GM23338 (cell line): ENCODE data around the gene RPGRIP1L. TPM values are rescaled to one million over a fixed set of nuclear protein-coding genes. Genes with fewer than 3 reads are reported as not detected.

Source experiments
- ATAC-seq: fragments of 200-7000 bp; cut with Tn5 transposase; 3 replicates; pipeline ENCODE4 v1.9.1; 2020
- DNase-seq: peaks from one replicate; pipeline ENCODE4 v3.0.0-alpha.2; 2015; ENCODE audit warnings: low spot score
- H2AFZ ChIP-seq: fragments of 200-600 bp; sonication (generic); 2 replicates; pipeline ENCODE4 v1.8.0; 2016; ENCODE audit warnings: antibody characterized with exemption, mild to moderate bottlenecking, moderate library complexity
- H3F3A ChIP-seq: fragments of 200-600 bp; sonication (generic); replicated peaks from 2 replicates; pipeline ENCODE4 v1.8.0; 2017; ENCODE audit warnings: antibody characterized with exemption, mixed run types, low read depth
- H3K27ac ChIP-seq: fragments of 200-600 bp; sonication (generic); 2 replicates; pipeline ENCODE4 v1.6.1; 2016; ENCODE audit warnings: low read depth
- H3K27me3 ChIP-seq: fragments of 200-600 bp; sonication (generic); 2 replicates; pipeline ENCODE4 v1.8.0; 2016; ENCODE audit warnings: mild to moderate bottlenecking, mixed run types, moderate library complexity; ENCODE audit not compliant: insufficient read depth
- H3K36me3 ChIP-seq: fragments of 200-600 bp; sonication (generic); 2 replicates; pipeline ENCODE4 v1.8.0; 2016; ENCODE audit warnings: mild to moderate bottlenecking; ENCODE audit not compliant: insufficient read depth
- H3K4me1 ChIP-seq: fragments of 200-600 bp; sonication (generic); 2 replicates; pipeline ENCODE4 v1.8.0; 2016; ENCODE audit warnings: mild to moderate bottlenecking, moderate library complexity; ENCODE audit not compliant: insufficient read depth
- H3K4me2 ChIP-seq: fragments of 200-600 bp; sonication (generic); 2 replicates; pipeline ENCODE4 v1.7.1; 2017; ENCODE audit warnings: mixed run types
- H3K4me3 ChIP-seq: fragments of 200-600 bp; sonication (generic); 2 replicates; pipeline ENCODE4 v1.6.1; 2016; ENCODE audit warnings: mixed run types
- H3K79me2 ChIP-seq: fragments of 200-600 bp; sonication (generic); replicated peaks from 2 replicates; pipeline ENCODE4 v1.8.0; 2017; ENCODE audit warnings: mild to moderate bottlenecking; ENCODE audit not compliant: insufficient read depth
- H3K9me2 ChIP-seq: fragments of 200-600 bp; sonication (generic); 2 replicates; pipeline ENCODE4 v1.8.0; 2017; ENCODE audit not compliant: insufficient read depth
- H4K20me1 ChIP-seq: fragments of 200-600 bp; sonication (generic); replicated peaks from 2 replicates; pipeline ENCODE4 v1.8.0; 2017; ENCODE audit warnings: mild to moderate bottlenecking; ENCODE audit not compliant: insufficient read depth
- H3K27ac Mint-ChIP-seq: 2 replicates; pipeline ENCODE4 v1.8.0; 2020; ENCODE audit warnings: inconsistent platforms, mild to moderate bottlenecking, moderate library complexity, mixed read lengths
- H3K27me3 Mint-ChIP-seq: 3 replicates; pipeline ENCODE4 v1.8.0; 2022; ENCODE audit warnings: low read depth, mild to moderate bottlenecking, moderate library complexity, mixed read lengths, inconsistent platforms; ENCODE audit not compliant: insufficient read depth, poor library complexity
- H3K36me3 Mint-ChIP-seq: 3 replicates; pipeline ENCODE4 v1.8.0; 2021; ENCODE audit warnings: low read depth, mild to moderate bottlenecking, inconsistent platforms, moderate library complexity, mixed read lengths
- H3K4me1 Mint-ChIP-seq: 3 replicates; pipeline ENCODE4 v1.8.0; 2020; ENCODE audit warnings: mild to moderate bottlenecking, inconsistent platforms, mixed read lengths
- H3K4me3 Mint-ChIP-seq: 3 replicates; pipeline ENCODE4 v1.8.0; 2021; ENCODE audit warnings: moderate library complexity, mild to moderate bottlenecking, inconsistent platforms, mixed read lengths
- H3K9me3 Mint-ChIP-seq: 3 replicates; pipeline ENCODE4 v1.8.0; 2020; ENCODE audit warnings: moderate library complexity, mild to moderate bottlenecking, inconsistent platforms, mixed read lengths
- CREB1 ChIP-seq: fragments of 250-450 bp; sonication (Bioruptor Pico); IDR thresholded peaks from 2 replicates; pipeline ENCODE4 v1.5.0; 2020; ENCODE audit warnings: low read depth, mild to moderate bottlenecking, moderate library complexity
- CTCF ChIP-seq, 2 experiments: fragments of 200-600 bp in 1 of 2; sonication (generic) in 1 of 2; conservative IDR thresholded peaks; 2 replicates each; pipeline versions ENCODE4 v1.5.1 to v1.6.1; 2016 to 2017; ENCODE audit warnings: antibody characterized with exemption in 2 of 2, low read depth in 2 of 2, mild to moderate bottlenecking in 2 of 2, moderate library complexity in 1 of 2
- ETS1 ChIP-seq: IDR thresholded peaks from 2 replicates; pipeline ENCODE4 v1.6.1; 2016; ENCODE audit warnings: antibody characterized with exemption
- EZH2 ChIP-seq: fragments of 200-600 bp; sonication (generic); IDR thresholded peaks from one replicate; pipeline ENCODE4 v1.8.0; 2017; ENCODE audit warnings: antibody characterized with exemption, mild to moderate bottlenecking, low read depth; ENCODE audit not compliant: unreplicated experiment
- EZH2phosphoT487 ChIP-seq: fragments of 200-600 bp; sonication (generic); IDR thresholded peaks from one replicate; pipeline ENCODE4 v1.8.1; 2018; ENCODE audit warnings: antibody characterized with exemption; ENCODE audit not compliant: unreplicated experiment
- JUNB ChIP-seq: IDR thresholded peaks from one replicate; pipeline ENCODE4 v1.6.1; 2016; ENCODE audit warnings: antibody characterized with exemption; ENCODE audit not compliant: unreplicated experiment
- NANOG ChIP-seq: IDR thresholded peaks from 2 replicates; pipeline ENCODE4 v1.6.1; 2016; ENCODE audit warnings: antibody characterized with exemption, borderline replicate concordance
- POLR2AphosphoS5 ChIP-seq: IDR thresholded peaks from 2 replicates; pipeline ENCODE4 v1.6.1; 2016; ENCODE audit warnings: antibody characterized with exemption, low read depth
- STAT1 ChIP-seq: IDR thresholded peaks from one replicate; pipeline ENCODE4 v1.6.1; 2016; ENCODE audit warnings: antibody characterized with exemption; ENCODE audit not compliant: unreplicated experiment
- ZNF114 ChIP-seq: fragments of 250-450 bp; sonication (Bioruptor Pico); IDR thresholded peaks from 2 replicates; pipeline ENCODE4 v1.5.0; 2020; ENCODE audit warnings: mild to moderate bottlenecking, moderate library complexity
- ZNF331 ChIP-seq: fragments of 250-450 bp; sonication (Bioruptor Pico); IDR thresholded peaks from 2 replicates; pipeline ENCODE4 v1.5.0; 2020; ENCODE audit warnings: low read depth, mild to moderate bottlenecking, moderate library complexity
- ZNF462 ChIP-seq: fragments of 250-450 bp; sonication (Bioruptor Pico); IDR thresholded peaks from 2 replicates; pipeline ENCODE4 v1.5.0; 2020; ENCODE audit warnings: mild to moderate bottlenecking, moderate library complexity
- polyA plus RNA-seq: library from polyadenylated mRNA; unstranded; fragments of >200 nt; fragmentation: Nextera tagmentation; extraction: Ambion mirVana; gene quantifications from 2 replicates; pipeline ENCODE4 v1.2.1, GENCODE V29; 2016
- total RNA-seq: library from RNA; depleted of rRNA; stranded (reverse); fragments of >200 nt; shearing (Covaris generic); gene quantifications from 2 replicates; pipeline ENCODE4 v1.2.3, GENCODE V29; 2014
- TF ChIP-seq, protein P1 (sequence below): IDR thresholded peaks from one replicate; pipeline ENCODE4 v1.6.1; 2018; ENCODE audit warnings: antibody characterized with exemption; ENCODE audit not compliant: unreplicated experiment

The RPGRIP1L gene
- total and polyA plus RNA-seq, 2 experiments from 2014 or later = 11.4 to 21.3 TPM

GRCh38 chr16:53611179-53611696, 92.4 kb downstream of the RPGRIP1L start:
- TF ChIP-seq ETS1 (no peak), STAT1 (no peak), CREB1 (CRISPR knock-in tag) (no peak), NANOG (no peak), JUNB (no peak), EZH2phosphoT487 (no peak), ZNF462 (CRISPR knock-in tag) (no peak), POLR2AphosphoS5 (no peak), ZNF114 (CRISPR knock-in tag) (no peak), EZH2 (no peak), ZNF331 (CRISPR knock-in tag) (no peak), CTCF (conservative IDR thresholded peaks at IDR 0.05; ENCODE audit: low read depth in 2 of 2) (no peak)
- TF ChIP-seq, protein P1, sequence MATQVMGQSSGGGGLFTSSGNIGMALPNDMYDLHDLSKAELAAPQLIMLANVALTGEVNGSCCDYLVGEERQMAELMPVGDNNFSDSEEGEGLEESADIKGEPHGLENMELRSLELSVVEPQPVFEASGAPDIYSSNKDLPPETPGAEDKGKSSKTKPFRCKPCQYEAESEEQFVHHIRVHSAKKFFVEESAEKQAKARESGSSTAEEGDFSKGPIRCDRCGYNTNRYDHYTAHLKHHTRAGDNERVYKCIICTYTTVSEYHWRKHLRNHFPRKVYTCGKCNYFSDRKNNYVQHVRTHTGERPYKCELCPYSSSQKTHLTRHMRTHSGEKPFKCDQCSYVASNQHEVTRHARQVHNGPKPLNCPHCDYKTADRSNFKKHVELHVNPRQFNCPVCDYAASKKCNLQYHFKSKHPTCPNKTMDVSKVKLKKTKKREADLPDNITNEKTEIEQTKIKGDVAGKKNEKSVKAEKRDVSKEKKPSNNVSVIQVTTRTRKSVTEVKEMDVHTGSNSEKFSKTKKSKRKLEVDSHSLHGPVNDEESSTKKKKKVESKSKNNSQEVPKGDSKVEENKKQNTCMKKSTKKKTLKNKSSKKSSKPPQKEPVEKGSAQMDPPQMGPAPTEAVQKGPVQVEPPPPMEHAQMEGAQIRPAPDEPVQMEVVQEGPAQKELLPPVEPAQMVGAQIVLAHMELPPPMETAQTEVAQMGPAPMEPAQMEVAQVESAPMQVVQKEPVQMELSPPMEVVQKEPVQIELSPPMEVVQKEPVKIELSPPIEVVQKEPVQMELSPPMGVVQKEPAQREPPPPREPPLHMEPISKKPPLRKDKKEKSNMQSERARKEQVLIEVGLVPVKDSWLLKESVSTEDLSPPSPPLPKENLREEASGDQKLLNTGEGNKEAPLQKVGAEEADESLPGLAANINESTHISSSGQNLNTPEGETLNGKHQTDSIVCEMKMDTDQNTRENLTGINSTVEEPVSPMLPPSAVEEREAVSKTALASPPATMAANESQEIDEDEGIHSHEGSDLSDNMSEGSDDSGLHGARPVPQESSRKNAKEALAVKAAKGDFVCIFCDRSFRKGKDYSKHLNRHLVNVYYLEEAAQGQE = no peak
- no peaks in the 10 kb centered on the region for H3K27me3 ChIP-seq
- Mint-ChIP-seq H3K4me3 (no peak overlapping the region), H3K36me3 (no peaks in the 10 kb centered on the region), H3K27ac (no peak overlapping the region), H3K27me3 (no peaks in the 10 kb centered on the region), H3K9me3 (no peaks in the 10 kb centered on the region), H3K4me1 (no peaks in the 10 kb centered on the region)
- no peak for ATAC-seq
- H3K9me2 ChIP-seq = no peaks in the 10 kb centered on the region
- no peaks in the 10 kb centered on the region for H3K4me1 ChIP-seq
- no peak overlapping the region for H3K27ac ChIP-seq
- DNase-seq = no peak
- H4K20me1 ChIP-seq = no peaks in the 10 kb centered on the region
- no peak overlapping the region for H3K4me2 ChIP-seq
- no peak overlapping the region for H2AFZ ChIP-seq
- H3K79me2 ChIP-seq = no peaks in the 10 kb centered on the region
- H3K36me3 ChIP-seq = no peaks in the 10 kb centered on the region
- H3F3A ChIP-seq = no peaks in the 10 kb centered on the region
- H3K4me3 ChIP-seq = no peak overlapping the region
